Endothelial cell of hepatic sinusoid (primary cell): ENCODE measurements around the gene GGT5.
"Not testable (repeated sequence)": the region's sequence is repeated elsewhere in the genome, so short reads cannot be mapped to it uniquely, and the experiment has no call there.

Experiments used
- in situ Hi-C: cut with HindIII; loops from 2 replicates; pipeline ENCODE4 v1.10.0; 2017; ENCODE audit warnings: low sequenced_read_pairs

GGT5 gene

GRCh38 chr22:24245030-24245431, at the start of gene GGT5:
TSS of gene GGT5 (minus strand) at chr22:24245082. CDS start at chr22:24244725, 357 bp downstream.
- in situ Hi-C loops = not testable (repeated sequence)

GRCh38 chr22:24292202-24292830, 47.4 kb upstream of the GGT5 start:
- in situ Hi-C loops = not testable (repeated sequence)

DNA sequence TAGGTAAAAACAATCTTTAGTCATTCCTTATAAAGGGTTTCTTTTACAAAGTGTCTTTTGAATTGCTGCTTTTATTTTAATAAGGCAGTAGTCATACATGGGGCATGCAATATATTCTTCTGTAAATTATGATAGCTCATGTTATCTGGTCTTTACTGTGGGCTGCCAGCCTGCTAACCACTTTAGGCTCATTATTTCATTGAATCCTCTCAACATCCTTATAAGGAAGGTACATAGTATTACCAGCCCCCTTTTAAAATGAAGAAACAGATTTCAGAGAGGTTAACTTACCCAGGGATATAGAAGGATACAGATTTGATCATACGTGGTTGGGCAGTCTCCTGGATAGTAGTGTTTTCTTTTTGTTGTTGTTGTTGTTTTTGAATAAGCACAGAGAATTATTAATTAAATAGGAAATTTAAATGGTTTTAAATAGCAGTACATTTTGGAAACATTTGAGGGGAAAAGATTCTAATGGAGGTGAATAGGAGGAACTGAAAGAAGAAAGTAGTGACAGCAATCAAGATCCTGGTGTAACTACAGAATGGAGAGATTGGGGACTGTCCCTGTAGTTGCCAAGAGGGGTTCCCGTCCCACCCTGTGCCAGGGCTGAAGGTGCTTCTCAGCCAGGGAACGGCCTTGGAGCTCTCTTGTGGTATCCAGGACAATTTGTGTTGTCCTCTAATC, 46.8 kb upstream of the GGT5 start:
- in situ Hi-C loops = no loop called here

DNA sequence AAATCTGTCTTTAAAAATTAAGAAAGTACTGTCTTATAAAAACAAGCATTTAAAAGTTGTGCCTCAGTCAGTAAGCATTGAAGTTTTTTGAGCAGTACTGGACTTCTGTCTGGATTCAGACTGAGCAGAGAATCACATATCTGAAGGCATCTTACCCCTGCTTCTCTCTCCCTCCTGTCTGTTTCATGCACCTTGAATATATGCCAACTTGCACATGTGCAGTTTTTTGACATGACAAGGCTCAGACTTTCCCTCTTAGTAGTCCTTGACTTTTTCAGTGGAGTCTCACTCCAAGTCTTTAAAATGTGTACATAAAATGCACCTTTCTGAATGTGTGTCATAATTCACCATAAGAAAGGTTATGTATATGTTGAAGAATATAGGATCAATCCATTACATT, 45.6 kb upstream of the GGT5 start:
- in situ Hi-C loops = no loop called here

- in situ Hi-C loops = no loop called here
Observed at GRCh38 chr22:24289741-24290163, 44.9 kb upstream of the GGT5 start.

GRCh38 chr22:24289114-24289513, 44.2 kb upstream of the GGT5 start:
- in situ Hi-C loops = no loop called here

DNA sequence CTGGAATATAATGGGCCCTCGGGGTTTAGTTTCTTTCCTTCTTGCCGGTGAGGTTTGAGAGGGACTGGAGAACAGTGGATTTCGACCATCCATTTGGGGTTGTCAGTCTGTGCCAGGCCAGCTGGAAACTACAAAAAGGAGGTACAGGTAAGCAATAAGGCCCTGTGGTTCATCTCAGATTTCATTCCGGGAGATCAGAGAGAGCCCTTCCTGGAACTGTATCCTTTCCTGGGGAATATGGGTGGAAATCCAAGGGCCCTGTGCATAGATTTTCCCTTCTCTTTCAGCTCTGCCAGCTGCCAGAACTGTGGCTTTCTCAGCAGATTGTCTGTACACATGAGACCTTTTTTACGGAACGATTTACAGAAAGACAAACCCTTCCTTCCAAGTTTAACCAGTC, 42.9 kb upstream of the GGT5 start:
- in situ Hi-C loops = not testable (repeated sequence)

DNA sequence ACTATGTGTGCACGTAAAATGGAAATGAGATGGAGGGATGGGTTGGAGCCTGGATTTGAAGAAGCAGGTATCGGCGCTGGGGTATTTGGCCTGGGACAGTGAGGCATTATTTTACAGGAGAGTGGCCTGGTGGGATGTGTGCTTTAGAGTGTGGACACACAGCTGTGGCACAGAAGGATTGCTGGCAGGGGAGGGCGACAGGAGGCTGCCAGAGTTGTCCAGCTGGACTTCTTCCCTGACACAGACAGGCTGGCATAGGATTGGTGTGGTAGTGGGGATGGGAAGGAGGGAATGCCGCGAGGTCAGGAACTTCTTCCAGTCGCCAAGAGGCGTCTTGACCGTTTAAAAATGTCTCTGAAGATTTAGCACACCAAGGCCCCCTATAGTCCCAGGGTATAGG, 42.3 kb upstream of the GGT5 start:
- in situ Hi-C loops = not testable (repeated sequence)

DNA sequence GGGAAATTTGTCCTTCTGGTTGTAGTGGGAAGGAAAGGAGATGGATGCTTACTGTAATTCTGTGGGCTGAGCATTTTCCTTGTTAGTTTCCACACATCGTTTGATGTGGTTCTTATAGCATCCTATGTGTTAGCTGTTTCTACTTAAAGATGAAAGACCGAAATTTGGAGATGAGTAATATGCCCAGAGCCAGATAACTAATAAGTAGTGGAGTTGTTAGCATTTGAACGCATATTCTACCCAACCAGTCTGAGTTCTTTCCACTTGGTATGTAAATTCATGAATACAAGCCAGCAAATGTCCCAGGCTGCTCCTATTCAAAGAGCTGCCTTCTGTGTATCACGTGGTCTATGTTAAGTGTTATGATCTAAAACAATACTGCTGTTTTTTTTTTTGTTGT, 40.4 kb upstream of the GGT5 start:
- in situ Hi-C loops = no loop called here

DNA sequence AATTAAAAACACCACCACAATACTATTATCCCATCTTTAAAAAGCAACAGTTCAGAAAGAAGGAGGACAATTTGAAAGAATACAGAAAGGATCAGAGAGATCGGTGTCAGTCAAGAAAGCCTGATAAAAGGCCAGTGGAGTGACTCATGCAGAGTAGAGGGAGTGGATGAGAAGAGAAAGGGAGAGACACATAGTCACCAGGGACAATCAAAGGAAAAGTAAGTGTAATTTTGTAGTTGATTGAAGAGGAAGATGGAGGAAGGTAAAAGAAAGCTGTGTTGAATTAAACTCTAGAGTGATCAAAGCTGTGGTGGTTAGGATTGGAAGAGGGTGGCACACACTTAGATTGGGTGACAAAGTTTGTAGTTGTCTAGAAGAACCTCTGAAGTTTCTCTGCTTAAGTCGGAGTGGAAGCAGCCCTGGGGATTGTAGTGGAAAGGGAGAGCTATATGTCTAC, 39.9 kb upstream of the GGT5 start:
- in situ Hi-C loops = no loop called here

GRCh38 chr22:24282401-24282800, 37.5 kb upstream of the GGT5 start:
- in situ Hi-C loops = no loop called here

DNA sequence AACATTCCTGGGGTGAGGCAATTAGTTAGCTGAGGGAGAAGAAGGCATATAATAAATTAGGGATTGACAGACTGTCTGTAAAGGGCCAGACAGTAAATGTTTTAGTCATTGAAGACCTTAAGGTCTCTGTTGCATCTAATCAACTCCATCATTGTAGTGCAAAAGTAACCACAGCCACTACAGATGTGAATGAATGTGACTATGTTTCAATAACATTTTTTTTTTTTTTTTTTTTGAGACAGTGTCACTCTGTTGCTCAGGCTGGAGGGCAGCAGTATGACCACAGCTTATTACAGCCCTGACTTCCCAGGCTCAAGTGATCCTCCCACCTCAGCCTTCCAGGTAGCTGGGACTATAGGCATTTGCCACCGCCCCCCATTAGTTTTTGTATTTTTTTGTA, 35.5 kb upstream of the GGT5 start:
- in situ Hi-C loops = not testable (repeated sequence)

DNA sequence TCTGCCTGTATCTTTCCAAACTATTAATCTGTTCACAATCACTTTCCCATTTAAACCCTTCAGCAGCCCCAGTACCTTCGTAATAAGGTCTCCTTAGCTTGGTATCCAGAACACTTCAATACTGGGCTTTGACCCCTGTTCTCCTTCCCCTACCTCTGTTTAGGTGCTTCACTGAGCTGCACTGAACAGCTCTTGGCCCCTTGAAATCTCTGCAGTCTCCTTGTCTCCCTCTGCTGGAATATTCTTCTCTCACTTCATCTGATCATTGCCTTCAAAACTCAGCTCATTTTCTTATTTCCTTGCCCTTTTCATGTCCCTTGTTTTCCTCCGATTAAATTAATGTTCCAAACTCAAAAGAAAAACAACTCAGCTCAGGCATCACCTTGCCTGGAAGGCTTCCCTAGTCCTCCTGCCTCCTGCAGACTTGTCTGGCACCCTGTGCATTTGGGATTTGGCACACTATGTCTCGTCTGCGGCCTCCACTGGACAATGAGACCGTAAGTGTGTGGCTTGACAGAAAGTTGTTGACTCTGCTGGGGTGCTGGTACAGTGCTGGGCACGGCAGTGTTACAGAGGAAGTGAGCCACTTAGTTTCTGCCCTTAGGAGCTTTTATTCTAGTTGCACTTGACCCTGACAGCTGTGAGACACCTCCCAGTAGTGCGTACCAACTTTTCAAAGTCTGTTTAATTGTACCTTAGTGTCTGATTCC, 30.0 kb upstream of the GGT5 start:
- in situ Hi-C loops = not testable (repeated sequence)

- in situ Hi-C loops = not testable (repeated sequence)
Observed at GRCh38 chr22:24273906-24274305, 29.0 kb upstream of the GGT5 start.

- in situ Hi-C loops = not testable (repeated sequence)
Observed at GRCh38 chr22:24273031-24273430, 28.1 kb upstream of the GGT5 start.

DNA sequence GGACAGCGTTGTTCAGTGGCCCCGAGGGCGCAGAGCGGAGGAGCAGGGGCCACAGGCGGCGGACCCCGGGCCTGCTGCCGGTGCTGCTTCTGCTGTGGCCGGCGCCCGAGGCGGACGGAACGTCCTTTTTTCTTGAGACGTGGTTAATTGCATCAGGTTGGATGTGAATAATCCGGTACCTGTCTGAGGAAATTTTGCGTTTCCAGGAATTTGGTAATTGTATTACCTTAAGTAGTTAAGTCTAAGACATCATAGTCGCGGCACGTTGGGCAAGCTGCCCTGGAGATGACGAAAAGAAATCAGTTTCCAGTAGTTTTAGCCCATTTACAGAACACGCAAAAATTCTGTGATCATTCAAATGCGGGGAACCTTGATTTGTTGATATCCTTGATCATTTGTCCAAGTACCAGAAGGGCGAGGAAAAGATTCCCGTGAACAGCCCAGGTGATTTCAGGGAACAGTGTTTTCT, 26.5 kb upstream of the GGT5 start:
- in situ Hi-C loops = no loop called here

GRCh38 chr22:24270556-24271385, 25.9 kb upstream of the GGT5 start, which contains the start of gene SPECC1L:
TSS of gene SPECC1L (plus strand) at chr22:24270831. CDS start at chr22:24302232, 31,401 bp downstream.
- in situ Hi-C loops = no loop called here

DNA sequence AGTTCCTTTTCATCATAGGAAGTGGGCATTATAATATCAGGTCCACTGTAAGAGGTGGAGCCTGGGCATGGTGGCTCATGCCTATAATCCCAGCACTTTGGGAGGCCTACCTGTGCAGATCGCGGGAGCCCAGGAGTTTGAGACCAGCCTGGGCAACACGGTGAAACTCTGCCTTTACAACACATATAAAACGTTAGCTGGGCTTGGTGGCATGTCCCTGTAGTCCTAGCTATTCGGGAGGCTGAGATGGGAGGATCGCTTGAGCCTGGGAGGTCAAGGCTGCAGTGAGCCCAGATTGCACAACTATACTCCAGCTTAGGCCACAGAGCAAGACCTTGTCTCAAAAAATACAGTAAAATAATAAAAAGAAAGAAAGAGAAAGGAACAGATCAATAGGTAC, 21.6 kb upstream of the GGT5 start:
- in situ Hi-C loops = not testable (repeated sequence)

- in situ Hi-C loops = no loop called here
Observed at GRCh38 chr22:24265734-24266133, 20.9 kb upstream of the GGT5 start.

DNA sequence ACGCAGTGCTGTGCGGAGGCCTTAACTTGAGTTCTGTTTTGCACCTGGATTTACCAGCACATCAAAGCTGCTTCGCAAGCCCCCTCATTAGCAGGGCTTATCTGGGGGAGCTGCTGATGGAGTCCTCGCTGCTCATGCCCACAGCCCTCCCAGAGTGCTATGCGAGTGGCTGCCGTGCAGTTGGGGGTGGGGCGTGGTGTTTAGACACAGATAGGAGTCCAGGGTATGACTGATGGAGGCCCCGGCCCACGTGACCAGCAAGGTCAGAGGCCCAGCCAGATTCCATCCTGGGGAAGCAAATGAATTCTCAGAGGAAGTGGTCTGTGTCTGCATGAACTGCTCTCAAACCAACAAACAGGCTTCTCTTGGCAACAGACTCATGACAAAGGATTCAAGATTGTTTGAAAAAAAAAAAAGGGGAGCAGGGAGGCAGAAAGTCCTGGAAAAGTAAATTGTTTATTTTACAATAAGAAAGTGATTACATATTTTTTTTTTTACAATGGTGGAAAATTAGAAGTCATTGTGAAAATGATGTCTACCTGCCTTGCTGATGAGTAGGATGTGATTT, 19.5 kb upstream of the GGT5 start:
- in situ Hi-C loops = not testable (repeated sequence)
